Brain pericyte (primary cell): ENCODE measurements around the gene KCTD14.
A peak's percentile ranks its signal among the peaks of the same experiment; 100 is the strongest.
"Not testable (repeated sequence)": the region's sequence is repeated elsewhere in the genome, so short reads cannot be mapped to it uniquely, and the experiment has no call there.

Source experiments
- DNase-seq: peaks from one replicate; pipeline ENCODE4 v3.0.0-alpha.2; 2012; ENCODE audit warnings: low read depth, low spot score

The KCTD14 gene

GRCh38 chr11:78046486-78046854 is 23.4 kb upstream of the KCTD14 start:
- no peak for DNase-seq

- DNase-seq = peak; percentile 40
These were observed 22.9 kb upstream of the KCTD14 start for GRCh38 chr11:78045851-78046485.

- no peak for DNase-seq
These were observed 21.6 kb upstream of the KCTD14 start for GRCh38 chr11:78044706-78045105.

- no peak for DNase-seq
These were observed 18.9 kb upstream of the KCTD14 start for GRCh38 chr11:78041843-78042440.

- DNase-seq = not testable (repeated sequence)
These were observed 18.3 kb upstream of the KCTD14 start for GRCh38 chr11:78041380-78041719.

- DNase-seq = no peak
These were observed 17.8 kb upstream of the KCTD14 start for GRCh38 chr11:78040691-78041379.

- DNase-seq = no peak
These were observed 17.0 kb upstream of the KCTD14 start for GRCh38 chr11:78039919-78040671.

GRCh38 chr11:78039391-78039918 is 16.4 kb upstream of the KCTD14 start:
- no peak for DNase-seq

GRCh38 chr11:78038697-78039313 is 15.7 kb upstream of the KCTD14 start:
- DNase-seq = no peak

- DNase-seq = no peak
These were observed 14.9 kb upstream of the KCTD14 start for GRCh38 chr11:78037825-78038620.

- no peak for DNase-seq
These were observed 14.0 kb upstream of the KCTD14 start for GRCh38 chr11:78037056-78037455.

- no peak for DNase-seq
These were observed 13.2 kb upstream of the KCTD14 start for GRCh38 chr11:78036313-78036712.

- DNase-seq = no peak
These were observed 11.5 kb upstream of the KCTD14 start for GRCh38 chr11:78034623-78035022.

GRCh38 chr11:78033040-78033439 is 10.0 kb upstream of the KCTD14 start:
- DNase-seq = no peak

- DNase-seq = no peak
These were observed 9.0 kb upstream of the KCTD14 start for GRCh38 chr11:78032090-78032489.

GRCh38 chr11:78031629-78032028 is 8.6 kb upstream of the KCTD14 start:
- no peak for DNase-seq

- peak; percentile 81 for DNase-seq
These were observed 7.6 kb upstream of the KCTD14 start for GRCh38 chr11:78030429-78031325.

GRCh38 chr11:78028423-78028822 is 5.3 kb upstream of the KCTD14 start:
- DNase-seq = not testable (repeated sequence)

GRCh38 chr11:78027759-78028158 is 4.7 kb upstream of the KCTD14 start:
- no peak for DNase-seq

- DNase-seq = no peak
These were observed 2.3 kb upstream of the KCTD14 start for GRCh38 chr11:78025378-78025777.
